H9 (cell line): Measurements from ENCODE around the gene SNCB. TPM values are rescaled to one million over a fixed set of nuclear protein-coding genes. Genes with fewer than 3 reads are reported as not detected.

ENCODE experiments used
- DNase-seq: peaks from one replicate; pipeline ENCODE4 v3.0.0-alpha.2; 2017
- H2AFZ ChIP-seq: one replicate; pipeline ENCODE4 v1.6.1; 2013; ENCODE audit warnings: mild to moderate bottlenecking, low read length, control low read depth, moderate library complexity
- H2AK5ac ChIP-seq: 2 replicates; pipeline ENCODE4 v1.6.1; 2013; ENCODE audit warnings: low read length, control low read depth, mixed read lengths; ENCODE audit not compliant: insufficient read length
- H2BK120ac ChIP-seq: one replicate; pipeline ENCODE4 v1.6.1; 2013; ENCODE audit warnings: low read depth, mild to moderate bottlenecking, low read length, control low read depth, inconsistent platforms; ENCODE audit not compliant: poor library complexity, severe bottlenecking
- H2BK12ac ChIP-seq: 2 replicates; pipeline ENCODE4 v1.6.1; 2013; ENCODE audit warnings: low read length, control low read depth, mixed read lengths, low read depth; ENCODE audit not compliant: insufficient read length
- H2BK15ac ChIP-seq: 2 replicates; pipeline ENCODE4 v1.6.1; 2013; ENCODE audit warnings: low read depth, low read length, control low read depth
- H2BK20ac ChIP-seq: one replicate; pipeline ENCODE4 v1.6.1; 2013; ENCODE audit warnings: low read depth, mild to moderate bottlenecking, low read length, control low read depth, inconsistent platforms; ENCODE audit not compliant: poor library complexity, severe bottlenecking
- H2BK5ac ChIP-seq: 2 replicates; pipeline ENCODE4 v1.6.1; 2013; ENCODE audit warnings: low read length, control low read depth, mixed read lengths; ENCODE audit not compliant: insufficient read length
- H3K14ac ChIP-seq: 2 replicates; pipeline ENCODE4 v1.6.1; 2013; ENCODE audit warnings: low read length, control low read depth; ENCODE audit not compliant: insufficient read depth
- H3K18ac ChIP-seq: 2 replicates; pipeline ENCODE4 v1.6.1; 2013; ENCODE audit warnings: low read depth, mild to moderate bottlenecking, mixed read lengths, low read length, control low read depth; ENCODE audit not compliant: insufficient read length
- H3K23ac ChIP-seq: 2 replicates; pipeline ENCODE4 v1.6.1; 2013; ENCODE audit warnings: low read length, control low read depth, mixed read lengths, low read depth; ENCODE audit not compliant: insufficient read length
- H3K23me2 ChIP-seq: 2 replicates; pipeline ENCODE4 v1.6.1; 2013; ENCODE audit warnings: low read depth, mild to moderate bottlenecking, mixed read lengths, low read length, control low read depth; ENCODE audit not compliant: insufficient read length, poor library complexity, severe bottlenecking
- H3K27ac ChIP-seq: 2 replicates; pipeline ENCODE4 v1.5.1; 2013; ENCODE audit warnings: low read length, control low read depth, mixed read lengths, low read depth; ENCODE audit not compliant: insufficient read length
- H3K27me3 ChIP-seq: 2 replicates; pipeline ENCODE4 v1.6.1; 2013; ENCODE audit warnings: low read length, control low read depth, inconsistent platforms; ENCODE audit not compliant: insufficient read depth
- H3K4ac ChIP-seq: 2 replicates; pipeline ENCODE4 v1.6.1; 2013; ENCODE audit warnings: low read depth, mild to moderate bottlenecking, control low read depth, inconsistent platforms, low read length, moderate library complexity
- H3K4me1 ChIP-seq: 2 replicates; pipeline ENCODE4 v1.6.1; 2013; ENCODE audit warnings: low read length, control low read depth, inconsistent platforms; ENCODE audit not compliant: insufficient read depth
- H3K4me2 ChIP-seq: 2 replicates; pipeline ENCODE4 v1.6.1; 2013; ENCODE audit warnings: low read length, control low read depth, mixed read lengths; ENCODE audit not compliant: insufficient read length, insufficient read depth
- H3K56ac ChIP-seq: 2 replicates; pipeline ENCODE4 v1.6.1; 2013; ENCODE audit warnings: low read depth, mild to moderate bottlenecking, mixed read lengths, low read length, control low read depth; ENCODE audit not compliant: insufficient read length
- H3K79me1 ChIP-seq: 2 replicates; pipeline ENCODE4 v1.6.1; 2013; ENCODE audit warnings: low read depth, mild to moderate bottlenecking, moderate library complexity, low read length, control low read depth, inconsistent platforms; ENCODE audit not compliant: insufficient read depth, poor library complexity, severe bottlenecking
- H3K79me2 ChIP-seq: 2 replicates; pipeline ENCODE4 v1.6.1; 2013; ENCODE audit warnings: low read length, control low read depth, inconsistent platforms; ENCODE audit not compliant: insufficient read depth
- H3K9ac ChIP-seq: 2 replicates; pipeline ENCODE4 v1.6.1; 2013; ENCODE audit warnings: low read length, control low read depth, mixed read lengths; ENCODE audit not compliant: insufficient read length; ENCODE audit errors: extremely low read depth
- H3K9me3 ChIP-seq: one replicate; pipeline ENCODE4 v1.6.1; 2013; ENCODE audit warnings: low read depth, low read length, inconsistent platforms; ENCODE audit not compliant: control insufficient read depth
- H3T11ph ChIP-seq: one replicate; pipeline ENCODE4 v1.6.1; 2013; ENCODE audit warnings: mild to moderate bottlenecking, low read length, control low read depth, inconsistent platforms
- H4K20me1 ChIP-seq: one replicate; pipeline ENCODE4 v1.6.1; 2013; ENCODE audit not compliant: control insufficient read depth, insufficient read length, insufficient read depth
- H4K5ac ChIP-seq: 2 replicates; pipeline ENCODE4 v1.6.1; 2013; ENCODE audit warnings: low read depth, mild to moderate bottlenecking, mixed read lengths, low read length, control low read depth; ENCODE audit not compliant: insufficient read length
- H4K8ac ChIP-seq: replicated peaks from 2 replicates; pipeline ENCODE4 v1.6.1; 2013; ENCODE audit warnings: low read length, control low read depth, mixed read lengths, low read depth; ENCODE audit not compliant: insufficient read length
- H4K91ac ChIP-seq: 2 replicates; pipeline ENCODE4 v1.6.1; 2013; ENCODE audit warnings: low read depth, mild to moderate bottlenecking, moderate library complexity, mixed read lengths, low read length, control low read depth; ENCODE audit not compliant: insufficient read length
- H3K27ac Mint-ChIP-seq, 3 experiments: 2 replicates in 2 of 3; 3 replicates in 1 of 3; pipeline ENCODE4 v1.8.0; 2020 to 2021; ENCODE audit warnings: mixed read lengths in 3 of 3, mild to moderate bottlenecking in 1 of 3, moderate library complexity in 1 of 3
- H3K27me3 Mint-ChIP-seq: 2 replicates; pipeline ENCODE4 v1.8.0; 2021; ENCODE audit warnings: low read depth, mild to moderate bottlenecking, moderate library complexity, mixed read lengths
- H3K36me3 Mint-ChIP-seq, 3 experiments: 2 replicates in 2 of 3; 3 replicates in 1 of 3; pipeline ENCODE4 v1.8.0; 2020 to 2021; ENCODE audit warnings: low read depth in 3 of 3, mixed read lengths in 3 of 3; ENCODE audit not compliant: insufficient read depth in 1 of 3
- H3K4me1 Mint-ChIP-seq, 2 experiments: 2 replicates each; pipeline ENCODE4 v1.8.0; 2020; ENCODE audit warnings: mixed read lengths in 2 of 2
- H3K4me3 Mint-ChIP-seq, 2 experiments: 2 replicates in 1 of 2; 3 replicates in 1 of 2; pipeline ENCODE4 v1.8.0; 2020 to 2021; ENCODE audit warnings: mild to moderate bottlenecking in 2 of 2, mixed read lengths in 2 of 2, moderate library complexity in 1 of 2
- H3K9me3 Mint-ChIP-seq, 2 experiments: 2 replicates in 1 of 2; 3 replicates in 1 of 2; pipeline ENCODE4 v1.8.0; 2020; ENCODE audit warnings: mild to moderate bottlenecking in 2 of 2, mixed read lengths in 2 of 2, moderate library complexity in 1 of 2
- WGBS: extraction: QIAGEN DNeasy Blood & Tissue Kit; methylation state at CpG from one replicate; pipeline ENCODE4 v1.1.7; 2013; ENCODE audit warnings: missing lambda C conversion rate, low lambda C conversion rate, mixed read lengths; ENCODE audit not compliant: insufficient read length; ENCODE audit errors: extremely low coverage; 5-methylcytosine and 5-hydroxymethylcytosine counted together
- total RNA-seq: library from RNA; stranded (reverse); gene quantifications from 2 replicates; pipeline ENCODE4 v1.2.1, GENCODE V29; 2021
- TF ChIP-seq, protein P1 (sequence below): fragments of 200-600 bp; sonication (generic); conservative IDR thresholded peaks from 3 replicates; pipeline ENCODE4 v1.8.0; 2021; ENCODE audit warnings: antibody characterized with exemption, mild to moderate bottlenecking

The SNCB gene
- total RNA-seq, 1 experiment from 2014 or later: 3.5 TPM

DNA sequence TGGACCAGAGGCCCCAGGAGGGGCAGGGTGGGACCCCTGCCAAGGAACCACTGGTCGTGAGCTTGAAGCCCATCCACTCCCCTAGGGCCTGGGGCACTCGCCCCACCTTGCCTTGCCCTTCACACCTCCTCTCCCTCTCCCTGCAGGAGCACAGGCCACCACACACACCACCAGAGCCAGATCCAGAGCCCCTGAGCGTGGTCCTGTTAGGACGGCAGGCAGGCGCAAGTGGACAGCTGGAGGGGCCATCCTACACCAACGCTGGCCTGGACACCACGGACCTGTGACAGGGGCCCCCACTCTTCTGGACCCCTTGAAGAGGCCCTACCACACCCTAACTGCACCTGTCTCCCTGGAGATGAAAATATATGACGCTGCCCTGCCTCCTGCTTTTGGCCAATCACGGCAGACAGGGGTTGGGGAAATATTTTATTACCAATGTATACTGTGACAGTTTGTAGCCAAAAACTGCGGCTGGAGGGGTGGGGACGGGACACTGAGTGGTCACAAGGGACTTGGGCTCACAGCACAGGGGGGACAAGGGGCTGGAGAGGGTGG lies 34.9 kb downstream of the SNCB start:
- H2BK120ac ChIP-seq: no peak overlapping the region

More for the DNA sequence above, 34.9 kb downstream of the SNCB start:
- Histone ChIP-seq H3K4me2 (no peak overlapping the region), H3K79me1 (no peaks in the 10 kb centered on the region), H2BK12ac (no peak overlapping the region), H3K23me2 (no peaks in the 10 kb centered on the region), H4K5ac (no peak overlapping the region), H2BK20ac (no peak overlapping the region), H3K4me1 (no peaks in the 10 kb centered on the region), H2BK15ac (no peak overlapping the region), H2AFZ (no peak overlapping the region), H3K4ac (no peak overlapping the region), H3K27me3 (no peaks in the 10 kb centered on the region), H3K56ac (no peak overlapping the region), H2AK5ac (no peak overlapping the region), H3K79me2 (no peaks in the 10 kb centered on the region), H3K9ac (no peak overlapping the region), H3K9me3 (no peaks in the 10 kb centered on the region), H3K18ac (no peak overlapping the region), H4K8ac (no peak overlapping the region), H4K91ac (no peak overlapping the region), H3K14ac (no peak overlapping the region), H3K23ac (no peak overlapping the region), H2BK5ac (no peak overlapping the region), H4K20me1 (peaks cover 2% of the 10 kb centered on the region), H3T11ph (no peak overlapping the region), H3K27ac (no peak overlapping the region)
- Mint-ChIP-seq H3K4me3 (no peak overlapping the region), H3K36me3 (peaks cover 4 to 12% (median 6%) of the 10 kb centered on the region in 3 experiments; a peak in 6 of 7 replicates), H3K4me1 (no peaks in the 10 kb centered on the region), H3K9me3 (peaks cover 0 to 3% of the 10 kb centered on the region in 2 experiments; a peak in 2 of 5 replicates), H3K27ac (no peak overlapping the region), H3K27me3 (peaks cover 24% of the 10 kb centered on the region)
- no CpG with 5 or more reads among the region's 11 CpGs for WGBS
- TF ChIP-seq, protein P1, sequence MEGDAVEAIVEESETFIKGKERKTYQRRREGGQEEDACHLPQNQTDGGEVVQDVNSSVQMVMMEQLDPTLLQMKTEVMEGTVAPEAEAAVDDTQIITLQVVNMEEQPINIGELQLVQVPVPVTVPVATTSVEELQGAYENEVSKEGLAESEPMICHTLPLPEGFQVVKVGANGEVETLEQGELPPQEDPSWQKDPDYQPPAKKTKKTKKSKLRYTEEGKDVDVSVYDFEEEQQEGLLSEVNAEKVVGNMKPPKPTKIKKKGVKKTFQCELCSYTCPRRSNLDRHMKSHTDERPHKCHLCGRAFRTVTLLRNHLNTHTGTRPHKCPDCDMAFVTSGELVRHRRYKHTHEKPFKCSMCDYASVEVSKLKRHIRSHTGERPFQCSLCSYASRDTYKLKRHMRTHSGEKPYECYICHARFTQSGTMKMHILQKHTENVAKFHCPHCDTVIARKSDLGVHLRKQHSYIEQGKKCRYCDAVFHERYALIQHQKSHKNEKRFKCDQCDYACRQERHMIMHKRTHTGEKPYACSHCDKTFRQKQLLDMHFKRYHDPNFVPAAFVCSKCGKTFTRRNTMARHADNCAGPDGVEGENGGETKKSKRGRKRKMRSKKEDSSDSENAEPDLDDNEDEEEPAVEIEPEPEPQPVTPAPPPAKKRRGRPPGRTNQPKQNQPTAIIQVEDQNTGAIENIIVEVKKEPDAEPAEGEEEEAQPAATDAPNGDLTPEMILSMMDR: no peak
- DNase-seq: no peak
